ENCODE results near the gene DTHD1. TPM values are rescaled to one million over a fixed set of nuclear protein-coding genes. Genes with fewer than 3 reads are reported as not detected.

Gene DTHD1
- polyA plus RNA-seq, 1 of the 3 experiments (the other 2 are of a cell fraction): not detected

DNA sequence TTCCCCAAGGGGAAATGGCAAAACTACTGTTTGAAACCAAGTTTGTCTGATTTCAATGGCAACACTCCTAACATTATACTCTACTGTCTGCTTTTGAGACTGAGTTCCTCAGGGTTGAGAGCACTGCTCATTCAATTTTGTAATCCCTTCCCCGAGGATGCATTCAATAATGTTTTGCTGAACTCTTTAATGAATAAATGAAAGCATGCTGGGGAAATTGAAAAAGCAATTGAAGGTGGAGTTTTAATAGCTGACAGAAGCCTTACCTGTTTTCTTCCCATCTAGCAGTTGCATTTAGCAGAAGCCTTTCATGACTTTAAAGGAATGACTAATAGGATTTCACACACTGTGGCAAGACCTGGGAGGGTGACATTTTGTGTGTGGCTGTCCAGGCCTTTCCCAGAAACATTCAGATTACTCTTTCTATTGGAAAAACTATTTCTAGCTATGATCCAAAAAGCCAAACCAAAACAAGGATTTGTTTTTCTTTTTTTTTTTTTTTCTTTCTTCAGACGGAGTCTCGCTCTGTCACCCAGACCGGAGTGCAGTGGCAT is 45.1 kb downstream of the DTHD1 start:
- Histone ChIP-seq H3K27ac (ENCODE audit: low read depth in 2 of 2, low read length in 1 of 2) (no peak overlapping the region), H3K9me2 (no peaks in the 10 kb centered on the region), H2AFZ (ENCODE audit: low read depth) (no peak overlapping the region), H3F3A (replicated peaks; ENCODE audit: insufficient read depth) (no peaks in the 10 kb centered on the region), H3K4me1 (ENCODE audit: control insufficient read depth in 1 of 2, insufficient read depth in 2 of 2, low read depth in 1 of 2, low read length in 1 of 2) (no peaks in the 10 kb centered on the region), H3K4me3 (ENCODE audit: low read depth in 2 of 2, low read length in 1 of 2) (no peak overlapping the region), H3K9me3 (no peaks in the 10 kb centered on the region), H3K27me3 (ENCODE audit: insufficient read depth) (no peaks in the 10 kb centered on the region), H3K4me2 (no peak overlapping the region), H4K20me1 (ENCODE audit: insufficient read depth) (no peaks in the 10 kb centered on the region), H3K9ac (no peak overlapping the region), H3K79me2 (ENCODE audit: insufficient read depth) (no peaks in the 10 kb centered on the region), H3K36me3 (replicated peaks in 1 of 2; ENCODE audit: control insufficient read depth in 1 of 2, insufficient read depth in 2 of 2, low read length in 1 of 2) (no peaks in the 10 kb centered on the region)
- POLR2A ChIA-PET: no interaction called here
- 23% methylated on average over 4 of the region's 4 CpGs for WGBS (ENCODE audit: low lambda C conversion rate)
- TF ChIP-seq, protein P1, sequence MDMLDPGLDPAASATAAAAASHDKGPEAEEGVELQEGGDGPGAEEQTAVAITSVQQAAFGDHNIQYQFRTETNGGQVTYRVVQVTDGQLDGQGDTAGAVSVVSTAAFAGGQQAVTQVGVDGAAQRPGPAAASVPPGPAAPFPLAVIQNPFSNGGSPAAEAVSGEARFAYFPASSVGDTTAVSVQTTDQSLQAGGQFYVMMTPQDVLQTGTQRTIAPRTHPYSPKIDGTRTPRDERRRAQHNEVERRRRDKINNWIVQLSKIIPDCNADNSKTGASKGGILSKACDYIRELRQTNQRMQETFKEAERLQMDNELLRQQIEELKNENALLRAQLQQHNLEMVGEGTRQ (IDR thresholded peaks at IDR 0.05; ENCODE audit: borderline replicate concordance, low read depth, low read length): no peak
- TF ChIP-seq SMC3 (IDR thresholded peaks at IDR 0.05; ENCODE audit: low read depth, low read length) (no peak), YY1 (IDR thresholded peaks at IDR 0.05; ENCODE audit: low read depth) (no peak), NRF1 (IDR thresholded peaks at IDR 0.05; ENCODE audit: low read depth, low read length) (no peak), SIN3A (IDR thresholded peaks at IDR 0.05; ENCODE audit: borderline replicate concordance, low read depth, low read length) (no peak), FOXM1 (IDR thresholded peaks at IDR 0.05; ENCODE audit: low read depth) (no peak), MEF2A (IDR thresholded peaks at IDR 0.05; ENCODE audit: borderline replicate concordance, low read depth) (no peak), GABPA (IDR thresholded peaks at IDR 0.05; ENCODE audit: low read depth) (no peak), TEAD4 (IDR thresholded peaks at IDR 0.05; ENCODE audit: borderline replicate concordance, insufficient read depth) (no peak)
- TF ChIP-seq, protein P2, sequence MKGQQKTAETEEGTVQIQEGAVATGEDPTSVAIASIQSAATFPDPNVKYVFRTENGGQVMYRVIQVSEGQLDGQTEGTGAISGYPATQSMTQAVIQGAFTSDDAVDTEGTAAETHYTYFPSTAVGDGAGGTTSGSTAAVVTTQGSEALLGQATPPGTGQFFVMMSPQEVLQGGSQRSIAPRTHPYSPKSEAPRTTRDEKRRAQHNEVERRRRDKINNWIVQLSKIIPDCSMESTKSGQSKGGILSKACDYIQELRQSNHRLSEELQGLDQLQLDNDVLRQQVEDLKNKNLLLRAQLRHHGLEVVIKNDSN (IDR thresholded peaks at IDR 0.05; ENCODE audit: borderline replicate concordance, low read depth): no peak
- TF ChIP-seq, protein P3, sequence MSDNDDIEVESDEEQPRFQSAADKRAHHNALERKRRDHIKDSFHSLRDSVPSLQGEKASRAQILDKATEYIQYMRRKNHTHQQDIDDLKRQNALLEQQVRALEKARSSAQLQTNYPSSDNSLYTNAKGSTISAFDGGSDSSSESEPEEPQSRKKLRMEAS (IDR thresholded peaks at IDR 0.05; ENCODE audit: low read depth): no peak
- TF ChIP-seq, protein P4, sequence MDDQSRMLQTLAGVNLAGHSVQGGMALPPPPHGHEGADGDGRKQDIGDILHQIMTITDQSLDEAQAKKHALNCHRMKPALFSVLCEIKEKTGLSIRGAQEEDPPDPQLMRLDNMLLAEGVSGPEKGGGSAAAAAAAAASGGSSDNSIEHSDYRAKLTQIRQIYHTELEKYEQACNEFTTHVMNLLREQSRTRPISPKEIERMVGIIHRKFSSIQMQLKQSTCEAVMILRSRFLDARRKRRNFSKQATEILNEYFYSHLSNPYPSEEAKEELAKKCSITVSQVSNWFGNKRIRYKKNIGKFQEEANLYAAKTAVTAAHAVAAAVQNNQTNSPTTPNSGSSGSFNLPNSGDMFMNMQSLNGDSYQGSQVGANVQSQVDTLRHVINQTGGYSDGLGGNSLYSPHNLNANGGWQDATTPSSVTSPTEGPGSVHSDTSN (IDR thresholded peaks at IDR 0.05): no peak
- TF ChIP-seq, protein P5, sequence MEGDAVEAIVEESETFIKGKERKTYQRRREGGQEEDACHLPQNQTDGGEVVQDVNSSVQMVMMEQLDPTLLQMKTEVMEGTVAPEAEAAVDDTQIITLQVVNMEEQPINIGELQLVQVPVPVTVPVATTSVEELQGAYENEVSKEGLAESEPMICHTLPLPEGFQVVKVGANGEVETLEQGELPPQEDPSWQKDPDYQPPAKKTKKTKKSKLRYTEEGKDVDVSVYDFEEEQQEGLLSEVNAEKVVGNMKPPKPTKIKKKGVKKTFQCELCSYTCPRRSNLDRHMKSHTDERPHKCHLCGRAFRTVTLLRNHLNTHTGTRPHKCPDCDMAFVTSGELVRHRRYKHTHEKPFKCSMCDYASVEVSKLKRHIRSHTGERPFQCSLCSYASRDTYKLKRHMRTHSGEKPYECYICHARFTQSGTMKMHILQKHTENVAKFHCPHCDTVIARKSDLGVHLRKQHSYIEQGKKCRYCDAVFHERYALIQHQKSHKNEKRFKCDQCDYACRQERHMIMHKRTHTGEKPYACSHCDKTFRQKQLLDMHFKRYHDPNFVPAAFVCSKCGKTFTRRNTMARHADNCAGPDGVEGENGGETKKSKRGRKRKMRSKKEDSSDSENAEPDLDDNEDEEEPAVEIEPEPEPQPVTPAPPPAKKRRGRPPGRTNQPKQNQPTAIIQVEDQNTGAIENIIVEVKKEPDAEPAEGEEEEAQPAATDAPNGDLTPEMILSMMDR (IDR thresholded peaks at IDR 0.05): no peak
- DNase-seq: no peak
- CTCF ChIA-PET: interaction anchor here (0.9 kb wide), 1 partner anchor 11 kb away, joined by 3 read pairs; no protein-coding TSS in a partner anchor

All from SK-N-SH (cell line).